Measurements from ENCODE around the gene PTPRN2. TPM values are rescaled to one million over a fixed set of nuclear protein-coding genes. Genes with fewer than 3 reads are reported as not detected.
A peak's percentile ranks its signal among the peaks of the same experiment; 100 is the strongest.
"Not testable (repeated sequence)": the region's sequence is repeated elsewhere in the genome, so short reads cannot be mapped to it uniquely, and the experiment has no call there.

PTPRN2 gene
- total RNA-seq, 1 experiment from 2014 or later: 0.16 TPM

- DNase-seq (ENCODE audit: low read depth, low spot score): no peak
- in situ Hi-C loops (cut with HindIII; ENCODE audit: low pct_unique_long_range_greater_than_20kb, low sequenced_read_pairs): no loop called here
Measured at GRCh38 chr7:157896774-157897555, 690.7 kb downstream of the PTPRN2 start.

- in situ Hi-C loops (cut with HindIII; ENCODE audit: low pct_unique_long_range_greater_than_20kb, low sequenced_read_pairs); DNase-seq (ENCODE audit: low read depth, low spot score): not testable (repeated sequence)
Measured at GRCh38 chr7:157896376-157896675, 691.3 kb downstream of the PTPRN2 start.

- no peak for DNase-seq (ENCODE audit: low read depth, low spot score)
- in situ Hi-C loops (cut with HindIII; ENCODE audit: low pct_unique_long_range_greater_than_20kb, low sequenced_read_pairs): no loop called here
Measured at GRCh38 chr7:157895520-157896375, 691.9 kb downstream of the PTPRN2 start.

GRCh38 chr7:157895098-157895497 lies 692.5 kb downstream of the PTPRN2 start:
- DNase-seq (ENCODE audit: low read depth, low spot score); in situ Hi-C loops (cut with HindIII; ENCODE audit: low pct_unique_long_range_greater_than_20kb, low sequenced_read_pairs): not testable (repeated sequence)

GRCh38 chr7:157893535-157894044 lies 694.0 kb downstream of the PTPRN2 start:
- no peak for DNase-seq (ENCODE audit: low read depth, low spot score)
- in situ Hi-C loops (cut with HindIII; ENCODE audit: low pct_unique_long_range_greater_than_20kb, low sequenced_read_pairs): no loop called here

GRCh38 chr7:157892751-157893523 lies 694.7 kb downstream of the PTPRN2 start:
- in situ Hi-C loops (cut with HindIII; ENCODE audit: low pct_unique_long_range_greater_than_20kb, low sequenced_read_pairs): no loop called here
- no peak for DNase-seq (ENCODE audit: low read depth, low spot score)

GRCh38 chr7:157890921-157891401 lies 696.7 kb downstream of the PTPRN2 start:
- in situ Hi-C loops (cut with HindIII; ENCODE audit: low pct_unique_long_range_greater_than_20kb, low sequenced_read_pairs): no loop called here
- DNase-seq (ENCODE audit: low read depth, low spot score): no peak

GRCh38 chr7:157889480-157889879 lies 698.1 kb downstream of the PTPRN2 start:
- in situ Hi-C loops (cut with HindIII; ENCODE audit: low pct_unique_long_range_greater_than_20kb, low sequenced_read_pairs): no loop called here
- no peak for DNase-seq (ENCODE audit: low read depth, low spot score)

- in situ Hi-C loops (cut with HindIII; ENCODE audit: low pct_unique_long_range_greater_than_20kb, low sequenced_read_pairs): no loop called here
- no peak for DNase-seq (ENCODE audit: low read depth, low spot score)
Measured at GRCh38 chr7:157888579-157888978, 699.0 kb downstream of the PTPRN2 start.

- no peak for DNase-seq (ENCODE audit: low read depth, low spot score)
- in situ Hi-C loops (cut with HindIII; ENCODE audit: low pct_unique_long_range_greater_than_20kb, low sequenced_read_pairs): no loop called here
Measured at GRCh38 chr7:157887400-157887799, 700.2 kb downstream of the PTPRN2 start.

- in situ Hi-C loops (cut with HindIII; ENCODE audit: low pct_unique_long_range_greater_than_20kb, low sequenced_read_pairs): no loop called here
- DNase-seq (ENCODE audit: low read depth, low spot score): no peak
Measured at GRCh38 chr7:157886711-157887110, 700.9 kb downstream of the PTPRN2 start.

- no peak for DNase-seq (ENCODE audit: low read depth, low spot score)
Measured at GRCh38 chr7:157886266-157886665, 701.4 kb downstream of the PTPRN2 start.

GRCh38 chr7:157885140-157885539 lies 702.5 kb downstream of the PTPRN2 start:
- in situ Hi-C loops (cut with HindIII; ENCODE audit: low pct_unique_long_range_greater_than_20kb, low sequenced_read_pairs): no loop called here
- DNase-seq (ENCODE audit: low read depth, low spot score): no peak

More at GRCh38 chr7:157886266-157886665, 701.4 kb downstream of the PTPRN2 start:
- in situ Hi-C loops (cut with HindIII; ENCODE audit: low pct_unique_long_range_greater_than_20kb, low sequenced_read_pairs): no loop called here

GRCh38 chr7:157884461-157885062 lies 703.1 kb downstream of the PTPRN2 start:
- in situ Hi-C loops (cut with HindIII; ENCODE audit: low pct_unique_long_range_greater_than_20kb, low sequenced_read_pairs): no loop called here
- DNase-seq (ENCODE audit: low read depth, low spot score): peak; percentile 28

GRCh38 chr7:157881048-157881771 lies 706.4 kb downstream of the PTPRN2 start:
- DNase-seq (ENCODE audit: low read depth, low spot score): no peak
- in situ Hi-C loops (cut with HindIII; ENCODE audit: low pct_unique_long_range_greater_than_20kb, low sequenced_read_pairs): no loop called here

- in situ Hi-C loops (cut with HindIII; ENCODE audit: low pct_unique_long_range_greater_than_20kb, low sequenced_read_pairs): no loop called here
- DNase-seq (ENCODE audit: low read depth, low spot score): no peak
Measured at GRCh38 chr7:157879391-157879790, 708.2 kb downstream of the PTPRN2 start.

All from SK-MEL-5 (cell line).